Stimulated activated naive CD8-positive, alpha-beta T cell treated with anti-CD3 and anti-CD28 coated beads, Interleukin-15, amount 100 ng/mL, for 72 hours (primary cell): ENCODE results near the gene VEGFB.

Experiments used
- ATAC-seq: fragments of 150-1000 bp; cut with Tn5 transposase; 2 replicates; pipeline ENCODE4 v1.10.0; 2021; ENCODE audit warnings: mild to moderate bottlenecking, moderate library complexity
- DNase-seq, 2 donors: peaks; one replicate each; pipeline ENCODE4 v3.0.0; 2021 to 2022
- H3K27ac Mint-ChIP-seq, 2 donors: one replicate each; pipeline ENCODE4 v1.8.0; 2022; ENCODE audit warnings: mild to moderate bottlenecking in 2 of 2, mixed read lengths in 2 of 2, moderate library complexity in 2 of 2
- H3K27me3 Mint-ChIP-seq: one replicate; pipeline ENCODE4 v1.8.0; 2022; ENCODE audit warnings: mixed read lengths
- H3K4me1 Mint-ChIP-seq: one replicate; pipeline ENCODE4 v1.8.0; 2022; ENCODE audit warnings: mild to moderate bottlenecking, mixed read lengths
- H3K4me3 Mint-ChIP-seq, 2 donors: one replicate each; pipeline ENCODE4 v1.8.0; 2022; ENCODE audit warnings: mild to moderate bottlenecking in 2 of 2, mixed read lengths in 2 of 2, moderate library complexity in 1 of 2
- H3K9me3 Mint-ChIP-seq, 2 donors: one replicate each; pipeline ENCODE4 v1.8.0; 2022; ENCODE audit warnings: mixed read lengths in 2 of 2

Gene VEGFB

GRCh38 chr11:64234647-64235379 lies 429 bp downstream of the VEGFB start:
- Mint-ChIP-seq H3K4me3 (peak overlapping the region; percentile 90 to 96), H3K27ac (peak overlapping the region in 1 of 2 donors; percentile 77), H3K4me1 (peaks cover 84% of the 10 kb centered on the region), H3K9me3 (no peaks in the 10 kb centered on the region), H3K27me3 (no peaks in the 10 kb centered on the region)
- peak; percentile 60 to 63 for DNase-seq
- ATAC-seq = peak; percentile 73

- ATAC-seq = no peak
- Mint-ChIP-seq H3K9me3 (no peaks in the 10 kb centered on the region), H3K27me3 (no peaks in the 10 kb centered on the region), H3K27ac (peak overlapping the region; percentile 26 to 77), H3K4me1 (peaks cover 87% of the 10 kb centered on the region), H3K4me3 (peak overlapping the region; percentile 90 to 96)
- DNase-seq = no peak
These were observed 1.2 kb downstream of the VEGFB start for GRCh38 chr11:64235437-64236161.

- DNase-seq (no peak), ATAC-seq (no peak)
- Mint-ChIP-seq H3K27me3 (no peaks in the 10 kb centered on the region), H3K9me3 (no peaks in the 10 kb centered on the region), H3K27ac (no peak overlapping the region), H3K4me1 (peaks cover 76% of the 10 kb centered on the region), H3K4me3 (no peak overlapping the region)
These were observed 3.1 kb downstream of the VEGFB start for GRCh38 chr11:64237484-64237951.

- peaks cover 76% of the 10 kb centered on the region for H3K4me1 Mint-ChIP-seq
- H3K4me3 Mint-ChIP-seq = no peak overlapping the region
- H3K27me3 Mint-ChIP-seq = no peaks in the 10 kb centered on the region
- H3K27ac Mint-ChIP-seq = no peak overlapping the region
- no peaks in the 10 kb centered on the region for H3K9me3 Mint-ChIP-seq
- ATAC-seq (no peak), DNase-seq (no peak)
These were observed 3.7 kb downstream of the VEGFB start for GRCh38 chr11:64238076-64238475.

GRCh38 chr11:64238999-64239398 lies 4.6 kb downstream of the VEGFB start:
- ATAC-seq (no peak), DNase-seq (no peak)
- Mint-ChIP-seq H3K9me3 (no peaks in the 10 kb centered on the region), H3K4me3 (no peak overlapping the region), H3K27me3 (no peaks in the 10 kb centered on the region), H3K4me1 (peaks cover 76% of the 10 kb centered on the region), H3K27ac (peak overlapping the region in 1 of 2 donors; percentile 3)

GRCh38 chr11:64239662-64240434 lies 5.5 kb downstream of the VEGFB start:
- Mint-ChIP-seq H3K27ac (peak overlapping the region; percentile 92 to 97), H3K4me1 (peaks cover 81% of the 10 kb centered on the region), H3K4me3 (peak overlapping the region; percentile 82 to 93), H3K9me3 (no peaks in the 10 kb centered on the region), H3K27me3 (no peaks in the 10 kb centered on the region)
- ATAC-seq (no peak), DNase-seq (peak in 1 of 2 donors; percentile 56)

- Mint-ChIP-seq H3K4me1 (peaks cover 78% of the 10 kb centered on the region), H3K27me3 (no peaks in the 10 kb centered on the region), H3K9me3 (no peaks in the 10 kb centered on the region), H3K4me3 (peak within 1 kb of the TSS; percentile 82 to 93), H3K27ac (peak within 1 kb of the TSS; percentile 92 to 97)
- peak; percentile 99 for DNase-seq
- ATAC-seq = peak; percentile 71
These were observed 6.3 kb downstream of the VEGFB start, which contains the start of gene FKBP2 for GRCh38 chr11:64240435-64241240. TSS of gene FKBP2 (plus strand) at chr11:64241095. CDS start at chr11:64242388, 1,293 bp downstream.

- peak overlapping the region; percentile 92 to 97 for H3K27ac Mint-ChIP-seq
- ATAC-seq (peak; percentile 82), DNase-seq (peak; percentile 100)
- no peaks in the 10 kb centered on the region for H3K9me3 Mint-ChIP-seq
- no peaks in the 10 kb centered on the region for H3K27me3 Mint-ChIP-seq
- H3K4me3 Mint-ChIP-seq = peak overlapping the region; percentile 82 to 93
- peaks cover 73% of the 10 kb centered on the region for H3K4me1 Mint-ChIP-seq
These were observed 6.8 kb downstream of the VEGFB start for GRCh38 chr11:64241241-64241490.

- Mint-ChIP-seq H3K4me1 (peaks cover 71% of the 10 kb centered on the region), H3K27me3 (no peaks in the 10 kb centered on the region), H3K9me3 (no peaks in the 10 kb centered on the region), H3K27ac (peak overlapping the region; percentile 92 to 97), H3K4me3 (peak overlapping the region; percentile 82 to 93)
- ATAC-seq (peak; percentile 31), DNase-seq (peak in 1 of 2 donors; percentile 52)
These were observed 7.3 kb downstream of the VEGFB start for GRCh38 chr11:64241491-64242374.

- no peak for DNase-seq
- Mint-ChIP-seq H3K9me3 (no peaks in the 10 kb centered on the region), H3K4me1 (peaks cover 71% of the 10 kb centered on the region), H3K27ac (no peak overlapping the region), H3K27me3 (no peaks in the 10 kb centered on the region), H3K4me3 (peak overlapping the region; percentile 13 to 93)
- ATAC-seq = no peak
These were observed 9.0 kb downstream of the VEGFB start for GRCh38 chr11:64243236-64243854.

- DNase-seq (no peak), ATAC-seq (no peak)
- no peaks in the 10 kb centered on the region for H3K27me3 Mint-ChIP-seq
- H3K4me1 Mint-ChIP-seq = peaks cover 64% of the 10 kb centered on the region
- H3K4me3 Mint-ChIP-seq = peak overlapping the region in 1 of 2 donors; percentile 21
- H3K27ac Mint-ChIP-seq = peak overlapping the region; percentile 57 to 88
- no peaks in the 10 kb centered on the region for H3K9me3 Mint-ChIP-seq
These were observed 9.7 kb downstream of the VEGFB start for GRCh38 chr11:64244107-64244506.

GRCh38 chr11:64244966-64245365 lies 10.6 kb downstream of the VEGFB start:
- no peaks in the 10 kb centered on the region for H3K27me3 Mint-ChIP-seq
- H3K27ac Mint-ChIP-seq = peak overlapping the region; percentile 42 to 96
- DNase-seq = no peak
- no peaks in the 10 kb centered on the region for H3K9me3 Mint-ChIP-seq
- peak overlapping the region; percentile 95 to 96 for H3K4me3 Mint-ChIP-seq
- peaks cover 65% of the 10 kb centered on the region for H3K4me1 Mint-ChIP-seq
- ATAC-seq = no peak

- H3K4me1 Mint-ChIP-seq = peaks cover 65% of the 10 kb centered on the region
- no peak for DNase-seq
- no peaks in the 10 kb centered on the region for H3K9me3 Mint-ChIP-seq
- H3K4me3 Mint-ChIP-seq = peak overlapping the region; percentile 95 to 96
- peak overlapping the region; percentile 48 to 96 for H3K27ac Mint-ChIP-seq
- no peaks in the 10 kb centered on the region for H3K27me3 Mint-ChIP-seq
- no peak for ATAC-seq
These were observed 11.0 kb downstream of the VEGFB start for GRCh38 chr11:64245401-64245796.
